HG03280 (cell line): ENCODE results near the gene WNT10A.
"Not testable (repeated sequence)": the region's sequence is repeated elsewhere in the genome, so short reads cannot be mapped to it uniquely, and the experiment has no call there.

Experiments used
- ATAC-seq: cut with Tn5 transposase; IDR thresholded peaks from one replicate; pipeline ENCODE4 v1.9.1; 2021; ENCODE audit warnings: mild to moderate bottlenecking, moderate library complexity; ENCODE audit not compliant: unreplicated experiment

WNT10A gene

DNA sequence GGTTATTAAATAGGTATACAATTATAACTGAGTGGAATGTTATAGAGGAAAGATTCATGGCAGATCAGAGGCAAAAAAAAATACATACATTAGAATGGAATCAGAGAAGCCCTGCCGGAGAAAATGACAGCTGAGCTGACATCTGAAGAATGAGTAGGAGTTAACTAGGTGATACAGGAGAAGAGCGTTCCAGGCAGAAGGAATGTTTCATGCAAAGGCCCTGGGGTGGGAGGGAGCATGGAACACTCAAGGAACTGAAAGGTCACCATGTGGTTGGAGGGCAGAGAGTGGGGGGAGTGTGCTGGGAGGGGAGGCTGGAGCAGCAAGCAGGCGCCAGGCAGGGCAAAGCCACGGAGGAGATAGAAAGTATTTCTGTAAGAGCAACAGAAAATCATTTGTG, 47.2 kb downstream of the WNT10A start:
- ATAC-seq, result no peak

DNA sequence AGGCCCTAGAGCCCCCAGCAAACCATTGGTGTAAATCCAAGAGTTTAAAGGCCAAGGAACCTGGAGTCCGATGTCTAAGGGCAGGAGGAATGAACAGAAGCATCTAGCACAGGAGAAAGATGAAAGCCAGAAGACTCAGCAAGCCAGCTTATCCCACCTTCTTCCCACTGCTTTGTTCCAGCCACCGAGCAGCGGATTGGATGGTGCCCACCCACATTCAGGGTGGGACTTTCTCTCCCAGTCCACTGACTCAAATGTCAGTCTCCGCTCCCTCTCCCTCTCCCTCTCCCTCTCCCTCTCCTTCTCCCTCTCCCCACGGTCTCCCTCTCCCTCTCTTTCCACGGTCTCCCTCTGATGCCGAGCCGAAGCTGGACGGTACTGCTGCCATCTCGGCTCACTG, 49.8 kb downstream of the WNT10A start:
- not testable (repeated sequence) for ATAC-seq

DNA sequence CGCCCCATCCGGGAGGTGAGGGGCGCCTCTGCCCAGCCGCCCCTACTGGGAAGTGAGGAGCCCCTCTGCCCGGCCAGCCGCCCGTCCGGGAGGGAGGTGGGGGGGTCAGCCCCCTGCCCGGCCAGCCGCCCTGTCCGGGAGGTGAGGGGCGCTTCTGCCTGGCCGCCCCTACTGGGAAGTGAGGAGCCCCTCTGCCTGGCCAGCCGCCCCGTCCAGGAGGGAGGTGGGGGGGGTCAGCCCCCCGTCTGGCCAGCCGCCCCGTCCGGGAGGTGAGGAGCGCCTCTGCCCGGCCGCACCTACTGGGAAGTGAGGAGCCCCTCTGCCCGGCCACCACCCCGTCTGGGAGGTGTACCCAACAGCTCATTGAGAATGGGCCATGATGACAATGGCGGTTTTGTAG, 51.1 kb downstream of the WNT10A start:
- not testable (repeated sequence) for ATAC-seq
